NCI-H2107 treated with DMSO at 0.1 percent for 48 hours (cell line): ENCODE results near the gene CCDC88C.
A peak's percentile ranks its signal among the peaks of the same experiment; 100 is the strongest.
"Not testable (repeated sequence)": the region's sequence is repeated elsewhere in the genome, so short reads cannot be mapped to it uniquely, and the experiment has no call there.

ENCODE experiments used
- DNase-seq: peaks from one replicate; lab custom pipeline; 2025; ENCODE audit not compliant: unreplicated experiment; lab: John Stamatoyannopoulos, UW

The CCDC88C gene

GRCh38 chr14:91231446-91231845, 186.2 kb downstream of the CCDC88C start:
- no peak for DNase-seq

GRCh38 chr14:91230397-91231035, 187.1 kb downstream of the CCDC88C start:
- no peak for DNase-seq

GRCh38 chr14:91229743-91230200, 187.8 kb downstream of the CCDC88C start:
- DNase-seq: no peak

- no peak for DNase-seq
These were observed 188.6 kb downstream of the CCDC88C start for GRCh38 chr14:91229005-91229382.

- DNase-seq: no peak
These were observed 189.3 kb downstream of the CCDC88C start for GRCh38 chr14:91228112-91229004.

GRCh38 chr14:91227183-91227628, 190.4 kb downstream of the CCDC88C start:
- DNase-seq: no peak

GRCh38 chr14:91226360-91226759, 191.3 kb downstream of the CCDC88C start:
- DNase-seq: not testable (repeated sequence)

GRCh38 chr14:91225025-91225424, 192.6 kb downstream of the CCDC88C start:
- DNase-seq: peak; percentile 4

- peak; percentile 16 for DNase-seq
These were observed 194.4 kb downstream of the CCDC88C start for GRCh38 chr14:91223028-91223783.
